ENCODE results near the gene ACADL. TPM values are rescaled to one million over a fixed set of nuclear protein-coding genes. Genes with fewer than 3 reads are reported as not detected.

ACADL gene
- total and polyA plus RNA-seq, 2 experiments from 2014 or later, result 0.37 TPM; not detected in 1

- H3K4me1 Mint-ChIP-seq, result no peaks in the 10 kb centered on the region
- no peaks in the 10 kb centered on the region for H3K27me3 Mint-ChIP-seq (ENCODE audit: insufficient read depth, low read depth, poor library complexity)
- H3K9me2 ChIP-seq (ENCODE audit: insufficient read depth), result no peaks in the 10 kb centered on the region
- H3K4me3 Mint-ChIP-seq, result no peak overlapping the region
- H3K9me3 Mint-ChIP-seq, result no peaks in the 10 kb centered on the region
- H4K20me1 ChIP-seq (replicated peaks; ENCODE audit: insufficient read depth), result no peaks in the 10 kb centered on the region
- H3F3A ChIP-seq (replicated peaks; ENCODE audit: low read depth), result no peaks in the 10 kb centered on the region
- no peak overlapping the region for H3K27ac ChIP-seq (ENCODE audit: low read depth)
- DNase-seq (ENCODE audit: low spot score) (no peak), ATAC-seq (no peak)
- H3K4me3 ChIP-seq, result no peak overlapping the region
- H3K36me3 ChIP-seq (ENCODE audit: insufficient read depth), result no peaks in the 10 kb centered on the region
- no peaks in the 10 kb centered on the region for H3K27me3 ChIP-seq (ENCODE audit: insufficient read depth)
- H3K4me1 ChIP-seq (ENCODE audit: insufficient read depth), result no peaks in the 10 kb centered on the region
- H3K36me3 Mint-ChIP-seq (ENCODE audit: low read depth), result no peaks in the 10 kb centered on the region
- no peak overlapping the region for H3K27ac Mint-ChIP-seq
- no peak overlapping the region for H3K4me2 ChIP-seq
- no peak for TF ChIP-seq NANOG (IDR thresholded peaks at IDR 0.05; ENCODE audit: borderline replicate concordance)
- no peak for TF ChIP-seq ZNF331 (CRISPR knock-in tag; IDR thresholded peaks at IDR 0.05; ENCODE audit: low read depth)
- TF ChIP-seq, protein P1, sequence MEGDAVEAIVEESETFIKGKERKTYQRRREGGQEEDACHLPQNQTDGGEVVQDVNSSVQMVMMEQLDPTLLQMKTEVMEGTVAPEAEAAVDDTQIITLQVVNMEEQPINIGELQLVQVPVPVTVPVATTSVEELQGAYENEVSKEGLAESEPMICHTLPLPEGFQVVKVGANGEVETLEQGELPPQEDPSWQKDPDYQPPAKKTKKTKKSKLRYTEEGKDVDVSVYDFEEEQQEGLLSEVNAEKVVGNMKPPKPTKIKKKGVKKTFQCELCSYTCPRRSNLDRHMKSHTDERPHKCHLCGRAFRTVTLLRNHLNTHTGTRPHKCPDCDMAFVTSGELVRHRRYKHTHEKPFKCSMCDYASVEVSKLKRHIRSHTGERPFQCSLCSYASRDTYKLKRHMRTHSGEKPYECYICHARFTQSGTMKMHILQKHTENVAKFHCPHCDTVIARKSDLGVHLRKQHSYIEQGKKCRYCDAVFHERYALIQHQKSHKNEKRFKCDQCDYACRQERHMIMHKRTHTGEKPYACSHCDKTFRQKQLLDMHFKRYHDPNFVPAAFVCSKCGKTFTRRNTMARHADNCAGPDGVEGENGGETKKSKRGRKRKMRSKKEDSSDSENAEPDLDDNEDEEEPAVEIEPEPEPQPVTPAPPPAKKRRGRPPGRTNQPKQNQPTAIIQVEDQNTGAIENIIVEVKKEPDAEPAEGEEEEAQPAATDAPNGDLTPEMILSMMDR (conservative IDR thresholded peaks at IDR 0.05; ENCODE audit: low read depth in 2 of 2), result no peak
- no peak for TF ChIP-seq POLR2AphosphoS5 (IDR thresholded peaks at IDR 0.05; ENCODE audit: low read depth)
- TF ChIP-seq CREB1 (CRISPR knock-in tag; IDR thresholded peaks at IDR 0.05; ENCODE audit: low read depth), result no peak
- TF ChIP-seq EZH2 (IDR thresholded peaks at IDR 0.05; ENCODE audit: low read depth, unreplicated experiment), result no peak
- no peak for TF ChIP-seq EZH2phosphoT487 (IDR thresholded peaks at IDR 0.05; ENCODE audit: unreplicated experiment)
- TF ChIP-seq ETS1 (IDR thresholded peaks at IDR 0.05), result no peak
- no peak for TF ChIP-seq JUNB (IDR thresholded peaks at IDR 0.05; ENCODE audit: unreplicated experiment)
- TF ChIP-seq, protein P2, sequence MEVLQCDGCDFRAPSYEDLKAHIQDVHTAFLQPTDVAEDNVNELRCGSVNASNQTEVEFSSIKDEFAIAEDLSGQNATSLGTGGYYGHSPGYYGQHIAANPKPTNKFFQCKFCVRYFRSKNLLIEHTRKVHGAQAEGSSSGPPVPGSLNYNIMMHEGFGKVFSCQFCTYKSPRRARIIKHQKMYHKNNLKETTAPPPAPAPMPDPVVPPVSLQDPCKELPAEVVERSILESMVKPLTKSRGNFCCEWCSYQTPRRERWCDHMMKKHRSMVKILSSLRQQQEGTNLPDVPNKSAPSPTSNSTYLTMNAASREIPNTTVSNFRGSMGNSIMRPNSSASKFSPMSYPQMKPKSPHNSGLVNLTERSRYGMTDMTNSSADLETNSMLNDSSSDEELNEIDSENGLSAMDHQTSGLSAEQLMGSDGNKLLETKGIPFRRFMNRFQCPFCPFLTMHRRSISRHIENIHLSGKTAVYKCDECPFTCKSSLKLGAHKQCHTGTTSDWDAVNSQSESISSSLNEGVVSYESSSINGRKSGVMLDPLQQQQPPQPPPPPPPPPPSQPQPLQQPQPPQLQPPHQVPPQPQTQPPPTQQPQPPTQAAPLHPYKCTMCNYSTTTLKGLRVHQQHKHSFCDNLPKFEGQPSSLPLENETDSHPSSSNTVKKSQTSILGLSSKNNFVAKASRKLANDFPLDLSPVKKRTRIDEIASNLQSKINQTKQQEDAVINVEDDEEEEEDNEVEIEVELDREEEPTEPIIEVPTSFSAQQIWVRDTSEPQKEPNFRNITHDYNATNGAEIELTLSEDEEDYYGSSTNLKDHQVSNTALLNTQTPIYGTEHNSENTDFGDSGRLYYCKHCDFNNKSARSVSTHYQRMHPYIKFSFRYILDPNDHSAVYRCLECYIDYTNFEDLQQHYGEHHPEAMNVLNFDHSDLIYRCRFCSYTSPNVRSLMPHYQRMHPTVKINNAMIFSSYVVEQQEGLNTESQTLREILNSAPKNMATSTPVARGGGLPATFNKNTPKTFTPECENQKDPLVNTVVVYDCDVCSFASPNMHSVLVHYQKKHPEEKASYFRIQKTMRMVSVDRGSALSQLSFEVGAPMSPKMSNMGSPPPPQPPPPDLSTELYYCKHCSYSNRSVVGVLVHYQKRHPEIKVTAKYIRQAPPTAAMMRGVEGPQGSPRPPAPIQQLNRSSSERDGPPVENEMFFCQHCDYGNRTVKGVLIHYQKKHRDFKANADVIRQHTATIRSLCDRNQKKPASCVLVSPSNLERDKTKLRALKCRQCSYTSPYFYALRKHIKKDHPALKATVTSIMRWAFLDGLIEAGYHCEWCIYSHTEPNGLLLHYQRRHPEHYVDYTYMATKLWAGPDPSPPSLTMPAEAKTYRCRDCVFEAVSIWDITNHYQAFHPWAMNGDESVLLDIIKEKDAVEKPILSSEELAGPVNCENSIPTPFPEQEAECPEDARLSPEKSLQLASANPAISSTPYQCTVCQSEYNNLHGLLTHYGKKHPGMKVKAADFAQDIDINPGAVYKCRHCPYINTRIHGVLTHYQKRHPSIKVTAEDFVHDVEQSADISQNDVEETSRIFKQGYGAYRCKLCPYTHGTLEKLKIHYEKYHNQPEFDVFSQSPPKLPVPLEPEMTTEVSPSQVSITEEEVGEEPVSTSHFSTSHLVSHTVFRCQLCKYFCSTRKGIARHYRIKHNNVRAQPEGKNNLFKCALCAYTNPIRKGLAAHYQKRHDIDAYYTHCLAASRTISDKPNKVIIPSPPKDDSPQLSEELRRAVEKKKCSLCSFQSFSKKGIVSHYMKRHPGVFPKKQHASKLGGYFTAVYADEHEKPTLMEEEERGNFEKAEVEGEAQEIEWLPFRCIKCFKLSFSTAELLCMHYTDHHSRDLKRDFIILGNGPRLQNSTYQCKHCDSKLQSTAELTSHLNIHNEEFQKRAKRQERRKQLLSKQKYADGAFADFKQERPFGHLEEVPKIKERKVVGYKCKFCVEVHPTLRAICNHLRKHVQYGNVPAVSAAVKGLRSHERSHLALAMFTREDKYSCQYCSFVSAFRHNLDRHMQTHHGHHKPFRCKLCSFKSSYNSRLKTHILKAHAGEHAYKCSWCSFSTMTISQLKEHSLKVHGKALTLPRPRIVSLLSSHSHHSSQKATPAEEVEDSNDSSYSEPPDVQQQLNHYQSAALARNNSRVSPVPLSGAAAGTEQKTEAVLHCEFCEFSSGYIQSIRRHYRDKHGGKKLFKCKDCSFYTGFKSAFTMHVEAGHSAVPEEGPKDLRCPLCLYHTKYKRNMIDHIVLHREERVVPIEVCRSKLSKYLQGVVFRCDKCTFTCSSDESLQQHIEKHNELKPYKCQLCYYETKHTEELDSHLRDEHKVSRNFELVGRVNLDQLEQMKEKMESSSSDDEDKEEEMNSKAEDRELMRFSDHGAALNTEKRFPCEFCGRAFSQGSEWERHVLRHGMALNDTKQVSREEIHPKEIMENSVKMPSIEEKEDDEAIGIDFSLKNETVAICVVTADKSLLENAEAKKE (CRISPR knock-in tag; IDR thresholded peaks at IDR 0.05), result no peak
- no peak for TF ChIP-seq STAT1 (IDR thresholded peaks at IDR 0.05; ENCODE audit: unreplicated experiment)
- no peak for TF ChIP-seq ZNF114 (CRISPR knock-in tag; IDR thresholded peaks at IDR 0.05)
- no peak overlapping the region for H2AFZ ChIP-seq
- no peaks in the 10 kb centered on the region for H3K79me2 ChIP-seq (replicated peaks; ENCODE audit: insufficient read depth)
Observed at GRCh38 chr2:210207929-210208328, 17.3 kb downstream of the ACADL start.
